Ovary (tissue), 9 donors: Measurements from ENCODE around the gene DDX39A. TPM values are rescaled to one million over a fixed set of nuclear protein-coding genes. Genes with fewer than 3 reads are reported as not detected.

Experiments used
- DNase-seq, 5 donors: peaks; one replicate each; pipeline ENCODE4 v3.0.0-alpha.2; 2019 to 2020
- H3K27ac ChIP-seq, 2 donors: fragments of 200-600 bp; one replicate each; pipeline versions ENCODE4 v1.5.1 to v1.8.0; 2019 to 2022
- H3K27me3 ChIP-seq: fragments of 200-600 bp; one replicate; pipeline ENCODE4 v1.8.0; 2022
- H3K36me3 ChIP-seq: fragments of 200-600 bp; sonication (generic); one replicate; pipeline ENCODE4 v1.5.1; 2019
- H3K4me1 ChIP-seq: one replicate; pipeline ENCODE4 v1.8.1; 2013; ENCODE audit warnings: mild to moderate bottlenecking, moderate library complexity; ENCODE audit not compliant: insufficient read depth
- H3K4me3 ChIP-seq: fragments of 200-600 bp; sonication (generic); one replicate; pipeline ENCODE4 v1.5.1; 2017
- H3K9me3 ChIP-seq, 2 donors: fragments of 200-600 bp in 1 of 2; sonication (generic) in 1 of 2; one replicate each; pipeline versions ENCODE4 v1.5.1 to v1.8.1; 2013 to 2019; ENCODE audit warnings: mild to moderate bottlenecking in 1 of 2, moderate library complexity in 1 of 2
- CTCF ChIP-seq, 3 donors: fragments of 450-650 bp in 2 of 3; fragments of 200-600 bp in 1 of 3; IDR thresholded peaks; one replicate each; pipeline versions ENCODE4 v1.5.1 to v1.8.0; 2016 to 2022; ENCODE audit warnings: antibody characterized with exemption in 3 of 3, mild to moderate bottlenecking in 1 of 3
- EP300 ChIP-seq: sonication (generic); formaldehyde crosslinking; IDR thresholded peaks from one replicate; pipeline ENCODE4 v1.6.1; 2017; ENCODE audit warnings: antibody characterized with exemption
- POLR2A ChIP-seq: fragments of 450-650 bp; IDR thresholded peaks from one replicate; pipeline ENCODE4 v1.6.1; 2017; ENCODE audit warnings: antibody characterized with exemption, mild to moderate bottlenecking, moderate library complexity
- WGBS, 3 donors: extraction: QIAGEN DNeasy Blood & Tissue Kit in 1 of 3; methylation state at CpG; one replicate each; pipeline versions ENCODE4 v1.1.5 to v1.1.7; 2013 to 2017; 5-methylcytosine and 5-hydroxymethylcytosine counted together
- intact Hi-C, 4 donors: fragments of 100-400 bp; cut with DNase I; formaldehyde crosslinking; loops; one replicate each; pipeline versions ENCODE4 v1.11.0 to v1.15.1; 2022 to 2023
- polyA plus RNA-seq, 2 donors: library from polyadenylated mRNA; stranded (reverse); fragments of 200-250 nt in 1 of 2; fragments of 350-450 nt in 1 of 2; fragmentation: Illumina TruSeq in 1 of 2; extraction: RNeasy Lipid Tissue Mini Kit (QIAGEN cat#74804) in 1 of 2; gene quantifications; one replicate each; pipeline ENCODE4 v1.2.3, GENCODE V29; 2013 to 2014
- total RNA-seq, 7 donors: library from RNA; depleted of rRNA in 2 of 7; stranded (reverse); fragments of >200 nt in 2 of 7; fragmentation: NEBNext Ultra II Directional in 3 of 7; extraction: Animal tissue kit (Norgen Biotek cat#: 25700) in 3 of 7; gene quantifications; one replicate each; pipeline versions ENCODE4 v1.1.0 to v1.2.4, GENCODE V29; 2016 to 2023
- donor health status: DM: no; HTN: no; CAD: no; lungs with moderate emphysema.
- donor health status: DM: no; HTN: no; CAD: no.
- donor health status: Bipolar disorder and iron deficiency.
- donor health status: DM: yes; HTN: yes; CAD: no.
- donor health status: DM: no; HTN: no; CAD: no.
- donor health status: DM: yes; HTN: yes; CAD: no.

The DDX39A gene
- total and polyA plus RNA-seq, 9 donors = 7.9 to 48.4 (median 31.8) TPM

GRCh38 chr19:14411161-14411937 lies 7.8 kb downstream of the DDX39A start:
- Histone ChIP-seq H3K27me3 (no peaks in the 10 kb centered on the region), H3K36me3 (no peaks in the 10 kb centered on the region), H3K4me1 (peaks cover 3% of the 10 kb centered on the region), H3K4me3 (no peak overlapping the region), H3K27ac (no peak overlapping the region), H3K9me3 (no peaks in the 10 kb centered on the region)
- intact Hi-C loops = no loop called here
- no peak for DNase-seq
- WGBS, 3 donors = 90% methylated on average over 17 to 19 of the region's 19 CpGs
- no peak for TF ChIP-seq EP300
- no peak for TF ChIP-seq POLR2A
- no peak for TF ChIP-seq CTCF (IDR thresholded peaks at IDR 0.05)

GRCh38 chr19:14410091-14411051 lies 8.8 kb downstream of the DDX39A start:
- no peak for DNase-seq
- WGBS, 3 donors = 85 to 88% (median 87%) methylated on average over 42 to 44 of the region's 44 CpGs
- no peak overlapping the region for H3K4me3 ChIP-seq
- TF ChIP-seq POLR2A (no peak), EP300 (no peak), CTCF (IDR thresholded peaks at IDR 0.05) (no peak)
- no peaks in the 10 kb centered on the region for H3K9me3 ChIP-seq
- no peaks in the 10 kb centered on the region for H3K27me3 ChIP-seq
- peaks cover 6% of the 10 kb centered on the region for H3K4me1 ChIP-seq
- H3K27ac ChIP-seq = no peak overlapping the region
- no peaks in the 10 kb centered on the region for H3K36me3 ChIP-seq
- intact Hi-C loops = no loop called here

GRCh38 chr19:14409146-14410023 lies 9.8 kb downstream of the DDX39A start:
- WGBS, 3 donors = 85 to 87% (median 85%) methylated on average over 37 to 38 of the region's 38 CpGs
- Histone ChIP-seq H3K27ac (no peak overlapping the region), H3K36me3 (no peaks in the 10 kb centered on the region), H3K4me3 (no peak overlapping the region), H3K27me3 (no peaks in the 10 kb centered on the region), H3K9me3 (no peaks in the 10 kb centered on the region), H3K4me1 (peaks cover 6% of the 10 kb centered on the region)
- intact Hi-C loops = loop anchor here in 2 of 4 donors (5.0 kb wide), 3 partner anchors 47 to 262 kb away; no protein-coding TSS in a partner anchor
- DNase-seq = no peak
- TF ChIP-seq POLR2A = no peak
- no peak for TF ChIP-seq EP300
- TF ChIP-seq CTCF (IDR thresholded peaks at IDR 0.05) = no peak
